ENCODE data around the gene ZNF117. TPM values are rescaled to one million over a fixed set of nuclear protein-coding genes. Genes with fewer than 3 reads are reported as not detected.

The ZNF117 gene
- total and polyA plus RNA-seq, 2 of the 8 experiments (the other 6 are each of a cell fraction or from before 2014, with no cell fraction given): 2.9 to 13.0 TPM

- H4K8ac ChIP-seq (ENCODE audit: extremely low read depth, insufficient read depth, low read length): no peak overlapping the region
These were observed 31.6 kb downstream of the ZNF117 start for GRCh38 chr7:64959072-64959747.

More at GRCh38 chr7:64959072-64959747, 31.6 kb downstream of the ZNF117 start:
- CTCF ChIA-PET (ENCODE audit: partially characterized antibody): interaction anchor here (3.8 kb wide), 1 partner anchor 8 kb away, joined by 18 read pairs; no protein-coding TSS in a partner anchor
- no peaks in the 10 kb centered on the region for H3K27me3 ChIP-seq (replicated peaks in 1 of 4; ENCODE audit: control insufficient read depth in 3 of 4, extremely low read depth in 1 of 4, insufficient read depth in 3 of 4, low read length in 3 of 4)
- H4K20me1 ChIP-seq (replicated peaks in 1 of 2; ENCODE audit: control insufficient read depth in 1 of 2, insufficient read depth in 2 of 2, low read length in 2 of 2): no peaks in the 10 kb centered on the region
- H3K79me2 ChIP-seq (ENCODE audit: control insufficient read depth in 1 of 2, insufficient read depth in 2 of 2, low read length in 2 of 2): no peaks in the 10 kb centered on the region
- H3K36me3 ChIP-seq (ENCODE audit: control insufficient read depth in 2 of 4, insufficient read depth in 4 of 4, low read length in 3 of 4): no peaks in the 10 kb centered on the region
- H2AK5ac ChIP-seq (ENCODE audit: low read depth, low read length): no peak overlapping the region
- no peaks in the 10 kb centered on the region for H3K23me2 ChIP-seq (ENCODE audit: low read depth, low read length)
- H3K56ac ChIP-seq (replicated peaks; ENCODE audit: insufficient read length, low read depth, low read length): no peak overlapping the region
- H2BK15ac ChIP-seq (ENCODE audit: low read length): no peak overlapping the region
- no peak for TF ChIP-seq TAF1 (IDR thresholded peaks at IDR 0.05; ENCODE audit: low read depth, low read length)
- peak; percentile 75 for TF ChIP-seq YY1 (IDR thresholded peaks at IDR 0.05; ENCODE audit: low read depth, low read length)
- TF ChIP-seq SP4 (IDR thresholded peaks at IDR 0.05; ENCODE audit: low read length): no peak
- peak; percentile 15; the same call in 1 of the 2 replicates for TF ChIP-seq TCF12 (IDR thresholded peaks at IDR 0.05; ENCODE audit: low read depth, low read length)
- H3K9me3 ChIP-seq (ENCODE audit: insufficient read depth in 2 of 2, low read depth in 1 of 2, low read length in 1 of 2): peaks cover 0 to 8% of the 10 kb centered on the region in 2 experiments; a peak in 1 of 4 replicates
- H3K9ac ChIP-seq (replicated peaks in 1 of 4; ENCODE audit: extremely low read depth in 1 of 4, low read depth in 3 of 4, low read length in 3 of 4): no peak overlapping the region
- WGBS, 2 experiments (ENCODE audit: extremely low coverage in 1 of 2, insufficient coverage in 1 of 2, insufficient read length in 1 of 2, insufficient replicate concordance in 2 of 2, low coverage in 1 of 2, low lambda C conversion rate in 2 of 2, missing lambda C conversion rate in 1 of 2): 82% methylated on average over 3 of the region's 3 CpGs; no CpG with 5 or more reads in 1 of the 2 experiments
- no peak overlapping the region for H3K4me2 ChIP-seq (ENCODE audit: insufficient read depth in 1 of 2, low read depth in 2 of 2, low read length in 2 of 2)
- H2BK120ac ChIP-seq (replicated peaks; ENCODE audit: low read depth, low read length): no peak overlapping the region
- H2BK12ac ChIP-seq (ENCODE audit: low read depth, low read length): no peak overlapping the region
- no peak overlapping the region for H3K18ac ChIP-seq (ENCODE audit: extremely low read depth, low read length)
- no peak overlapping the region for H3K4ac ChIP-seq (replicated peaks; ENCODE audit: insufficient read length, low read depth, low read length)
- H3K4me1 ChIP-seq (replicated peaks in 1 of 4; ENCODE audit: control insufficient read depth in 3 of 4, insufficient read depth in 4 of 4, low read length in 3 of 4): no peaks in the 10 kb centered on the region; a peak in 1 of 7 replicates
- H3K4me3 ChIP-seq (ENCODE audit: extremely low read depth in 1 of 4, insufficient read depth in 2 of 4, low read depth in 3 of 4, low read length in 4 of 4): no peak overlapping the region
- no peak overlapping the region for H3K14ac ChIP-seq (ENCODE audit: insufficient read length)
- no peak overlapping the region for H2BK20ac ChIP-seq (ENCODE audit: low read length)
- no peaks in the 10 kb centered on the region for H3K79me1 ChIP-seq (ENCODE audit: low read depth, low read length)
- H2AFZ ChIP-seq (ENCODE audit: low read length): no peak overlapping the region
- no peak overlapping the region for H4K91ac ChIP-seq (replicated peaks; ENCODE audit: insufficient read length, low read length)
- POLR2A ChIA-PET (ENCODE audit: partially characterized antibody): interaction anchor here (1.3 to 1.5 kb wide), 2 partner anchors 9 to 47 kb away, joined by 3 read pairs; no protein-coding TSS in a partner anchor
- DNase-seq (ENCODE audit: low read depth in 1 of 2, low spot score in 2 of 2): no peak
- no peak overlapping the region for H2BK5ac ChIP-seq (ENCODE audit: low read depth, low read length)
- H4K5ac ChIP-seq (ENCODE audit: insufficient read length, low read depth, low read length): no peak overlapping the region
- H3K23ac ChIP-seq (ENCODE audit: insufficient read length): no peak overlapping the region
- FAIRE-seq: no peak
- H3K27ac ChIP-seq (ENCODE audit: low read depth, low read length): no peak overlapping the region
